HG03558 (cell line): ENCODE measurements around the gene CRCP.
"Not testable (repeated sequence)": the region's sequence is repeated elsewhere in the genome, so short reads cannot be mapped to it uniquely, and the experiment has no call there.

ENCODE experiments used
- ATAC-seq: cut with Tn5 transposase; IDR thresholded peaks from one replicate; pipeline ENCODE4 v1.9.1; 2021; ENCODE audit warnings: moderate number of reproducible peaks; ENCODE audit not compliant: unreplicated experiment; ENCODE audit errors: extremely low read depth

Gene CRCP

DNA sequence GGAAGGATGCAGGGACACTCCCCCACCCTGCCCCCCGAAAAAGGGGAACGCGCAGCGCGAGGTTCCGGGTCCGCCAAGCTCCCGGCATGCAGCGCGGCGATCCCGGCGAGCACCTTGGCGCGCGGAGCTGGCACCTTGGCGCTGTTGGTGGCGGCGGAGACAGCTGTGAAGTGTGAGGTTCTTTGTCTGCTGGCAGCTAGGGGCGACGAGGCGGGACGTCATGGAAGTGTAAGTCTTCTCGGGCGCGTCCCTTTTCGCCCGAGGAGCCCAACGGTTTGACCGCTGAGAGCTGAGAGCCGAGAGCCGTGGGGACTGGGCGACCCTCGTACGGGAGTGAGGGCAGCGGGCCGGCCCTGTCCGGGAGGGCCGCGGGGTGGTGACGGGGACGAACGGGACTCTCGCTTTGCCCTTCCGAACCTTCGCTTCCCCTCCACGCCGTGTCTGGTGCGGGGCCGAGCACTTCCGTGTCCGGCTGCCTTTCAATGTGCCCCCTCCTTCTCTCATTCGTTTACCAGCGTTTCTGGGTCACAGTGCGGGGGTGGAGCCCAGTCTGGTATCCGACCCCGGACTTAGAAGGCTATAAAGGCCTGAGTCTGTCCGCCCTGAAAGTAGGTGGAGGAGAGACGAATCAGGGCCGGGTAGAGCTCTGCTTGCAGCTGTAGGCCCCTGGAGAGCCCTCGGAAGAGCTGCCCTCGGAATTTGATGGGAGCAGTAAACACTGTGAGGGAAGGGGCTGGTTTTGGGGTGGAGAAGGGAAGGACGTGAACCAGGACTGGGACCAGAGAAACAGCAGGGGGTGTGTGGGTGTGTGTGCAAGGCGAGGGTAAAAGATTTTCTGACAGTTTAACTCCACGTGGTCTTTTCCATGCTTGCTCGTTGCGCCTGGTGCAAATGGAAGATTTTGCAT is at the start of gene CRCP:
TSS of gene CRCP (plus strand) at position 105 of the 907 bp plus-strand sequence. CDS start at position 221, 116 bp downstream.
- ATAC-seq: peak; percentile 63

DNA sequence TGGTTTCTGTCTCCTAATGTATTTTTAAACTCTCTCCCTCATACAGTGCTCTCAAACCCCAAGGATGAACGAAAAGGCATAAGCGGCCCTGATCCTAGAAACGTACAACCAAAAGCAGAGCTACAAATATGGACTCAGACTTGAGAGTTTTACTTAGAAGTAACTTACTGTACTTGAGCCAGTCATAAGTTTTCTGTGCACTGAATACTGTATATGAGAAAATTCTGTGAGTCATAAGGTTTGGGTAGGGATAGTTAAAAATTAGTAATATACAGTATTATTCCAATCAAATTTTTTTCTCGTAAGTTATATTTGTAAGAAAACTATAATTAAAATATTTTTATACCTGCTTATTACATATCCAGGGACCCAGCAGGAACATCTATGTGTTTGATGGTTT is 44.9 kb upstream of the CRCP start:
- no peak for ATAC-seq

DNA sequence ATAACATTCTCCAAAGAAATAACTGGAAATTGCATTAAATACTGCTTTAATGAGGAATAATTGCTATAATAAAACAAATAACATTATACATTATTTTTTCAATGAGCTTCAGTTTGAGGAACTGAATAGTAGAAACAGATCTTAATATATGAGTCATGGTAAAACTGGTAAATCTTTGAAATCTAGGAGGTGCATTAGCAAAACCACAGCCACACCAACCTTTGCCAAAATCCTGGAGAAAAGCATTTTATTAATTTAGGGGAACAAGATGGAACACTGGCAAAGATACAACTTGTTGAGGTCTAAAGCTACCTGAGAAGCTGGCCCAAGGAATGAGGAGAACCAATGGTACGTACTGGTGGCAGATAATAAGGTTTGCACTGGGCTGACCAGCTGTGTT is 44.4 kb upstream of the CRCP start:
- no peak for ATAC-seq

DNA sequence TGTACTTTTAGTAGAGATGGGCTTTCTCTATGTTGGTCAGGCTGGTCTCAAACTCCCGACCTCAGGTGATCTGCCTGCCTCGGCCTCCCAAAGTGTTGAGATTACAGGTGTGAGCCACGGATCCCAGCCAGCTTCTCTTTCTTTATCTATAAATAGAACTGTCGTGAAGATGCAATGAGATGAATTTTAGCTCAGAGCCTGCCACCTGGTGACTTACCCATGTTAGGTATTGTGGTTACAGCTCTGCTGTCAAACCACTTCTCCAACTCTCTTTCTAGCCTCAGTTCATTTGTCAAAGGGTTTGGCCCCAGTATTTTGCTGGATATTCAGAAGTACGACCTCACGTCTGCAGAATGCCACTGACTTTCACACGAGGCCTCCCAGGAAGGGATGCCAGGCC is 42.4 kb upstream of the CRCP start:
- not testable (repeated sequence) for ATAC-seq

DNA sequence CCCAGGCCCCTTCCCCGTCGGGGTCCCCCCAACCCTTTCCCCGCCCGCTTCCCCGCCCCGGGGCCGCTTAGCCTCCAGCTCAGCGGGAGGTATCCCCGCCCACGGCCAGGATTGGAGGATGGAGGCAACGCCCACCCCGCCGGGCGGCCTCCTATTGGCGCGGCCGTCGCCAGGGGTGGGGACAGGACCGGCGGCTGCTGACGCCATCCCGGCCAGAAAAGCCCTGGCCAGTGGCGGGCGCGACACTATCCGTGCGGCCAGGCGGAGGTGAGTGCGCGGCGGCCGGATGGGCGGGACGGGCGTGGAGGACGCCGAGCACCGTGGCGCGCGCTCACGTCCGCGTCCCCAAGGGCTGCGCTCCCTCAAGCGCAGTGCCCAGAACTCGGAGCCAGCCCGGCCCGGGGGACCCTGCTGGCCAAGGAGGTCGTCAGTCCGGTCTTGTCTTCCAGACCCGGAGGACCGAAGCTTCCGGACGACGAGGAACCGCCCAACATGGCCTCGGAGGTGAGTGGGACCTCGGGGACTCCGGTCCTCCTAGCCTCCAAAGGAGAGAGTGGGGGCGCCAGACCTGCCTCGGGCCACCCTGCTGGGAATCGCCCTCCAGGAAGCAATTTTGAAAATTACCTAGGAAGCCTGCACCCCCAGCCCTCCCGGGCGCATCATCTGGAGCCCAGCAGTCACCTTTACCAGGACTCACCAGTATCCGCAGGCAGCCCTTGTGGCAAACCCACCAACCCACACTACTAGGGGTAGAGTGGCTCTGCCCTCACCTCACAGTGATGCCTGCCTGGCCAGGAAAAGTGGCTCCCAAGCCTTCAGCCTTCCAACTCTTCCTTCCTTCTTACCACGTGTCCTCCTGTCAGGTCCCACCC is 38.8 kb upstream of the CRCP start, which contains the start of gene ASL:
TSS of gene ASL (plus strand) at position 230 of the 872 bp plus-strand sequence. CDS start at position 493, 263 bp downstream.
- ATAC-seq: peak; percentile 98

DNA sequence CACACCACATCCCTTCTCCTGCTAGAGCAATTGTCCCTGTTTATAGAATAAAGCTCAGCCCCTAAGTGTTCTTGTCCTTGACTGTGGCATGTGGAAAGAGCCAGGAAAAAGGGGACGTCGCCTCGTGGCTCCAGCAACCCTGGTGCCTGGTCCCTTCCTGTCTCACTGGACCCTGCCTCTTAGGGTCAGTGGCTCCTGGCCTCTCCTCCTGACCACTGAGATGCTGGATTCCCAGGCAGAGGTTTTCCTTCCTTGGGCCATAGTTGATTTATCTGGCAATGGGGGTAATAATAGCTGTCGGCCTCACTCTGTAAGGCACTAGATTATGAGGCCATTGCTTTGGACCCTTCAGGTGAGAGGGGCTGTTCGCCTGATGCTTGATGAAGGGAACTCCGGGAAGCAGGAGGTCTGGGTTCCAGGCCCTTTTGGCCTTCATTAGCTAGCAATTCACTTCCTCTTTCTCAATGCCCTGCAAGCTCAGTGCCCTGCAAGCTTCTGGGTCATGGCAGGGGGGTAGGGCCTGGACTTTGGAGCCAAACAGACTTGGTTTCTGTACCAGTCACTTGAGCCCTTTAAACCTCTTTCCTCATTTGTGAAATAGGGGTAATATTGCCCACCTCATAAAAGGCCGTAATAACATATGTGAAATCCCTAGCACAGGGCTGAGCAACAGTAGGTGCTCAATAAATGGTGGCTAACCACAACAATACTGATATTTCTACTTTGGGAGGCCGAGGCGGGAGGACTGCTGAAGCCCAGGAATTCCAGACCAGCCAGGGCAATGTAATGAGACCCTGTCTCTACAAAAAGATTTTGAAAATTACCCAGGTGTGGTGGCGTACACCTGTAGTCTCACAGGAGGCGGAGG is 38.0 kb upstream of the CRCP start:
- no peak for ATAC-seq

DNA sequence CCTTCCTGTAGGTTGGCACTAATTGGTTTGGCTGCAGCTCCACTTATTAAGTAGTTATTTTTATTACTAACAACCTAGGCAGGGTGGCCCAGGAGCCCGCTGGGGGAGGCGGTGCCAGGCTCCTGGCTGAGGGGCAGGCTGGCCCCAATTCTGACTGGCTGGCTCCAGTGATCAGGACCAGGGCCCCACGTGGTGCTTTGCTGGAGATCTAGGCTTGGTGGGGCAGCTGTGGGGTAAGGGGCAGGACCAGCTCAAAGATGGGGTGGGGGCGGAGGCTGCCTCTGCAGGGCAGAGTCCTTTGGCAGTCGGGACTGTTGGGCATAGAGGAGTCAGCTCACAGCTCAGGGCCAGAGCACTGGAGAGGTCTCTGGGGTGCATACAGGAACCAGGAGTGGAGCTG is 36.6 kb upstream of the CRCP start:
- no peak for ATAC-seq

DNA sequence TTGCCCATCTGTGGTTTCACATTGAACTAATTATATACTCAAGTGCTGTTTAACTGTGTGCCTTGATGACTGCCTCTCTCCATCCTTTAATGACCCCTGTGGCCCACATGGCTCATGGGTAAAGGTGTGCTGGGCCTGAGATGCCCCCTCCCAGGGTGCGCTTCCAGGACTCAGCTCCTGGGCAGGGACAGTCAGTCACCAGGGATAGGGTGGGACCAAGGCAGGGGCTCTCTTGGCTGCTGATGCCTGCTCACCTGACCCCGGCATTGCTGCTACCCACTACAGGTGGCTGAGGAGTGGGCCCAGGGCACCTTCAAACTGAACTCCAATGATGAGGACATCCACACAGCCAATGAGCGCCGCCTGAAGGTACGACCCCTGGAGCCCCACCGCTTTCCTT is 32.6 kb upstream of the CRCP start:
- ATAC-seq: no peak

DNA sequence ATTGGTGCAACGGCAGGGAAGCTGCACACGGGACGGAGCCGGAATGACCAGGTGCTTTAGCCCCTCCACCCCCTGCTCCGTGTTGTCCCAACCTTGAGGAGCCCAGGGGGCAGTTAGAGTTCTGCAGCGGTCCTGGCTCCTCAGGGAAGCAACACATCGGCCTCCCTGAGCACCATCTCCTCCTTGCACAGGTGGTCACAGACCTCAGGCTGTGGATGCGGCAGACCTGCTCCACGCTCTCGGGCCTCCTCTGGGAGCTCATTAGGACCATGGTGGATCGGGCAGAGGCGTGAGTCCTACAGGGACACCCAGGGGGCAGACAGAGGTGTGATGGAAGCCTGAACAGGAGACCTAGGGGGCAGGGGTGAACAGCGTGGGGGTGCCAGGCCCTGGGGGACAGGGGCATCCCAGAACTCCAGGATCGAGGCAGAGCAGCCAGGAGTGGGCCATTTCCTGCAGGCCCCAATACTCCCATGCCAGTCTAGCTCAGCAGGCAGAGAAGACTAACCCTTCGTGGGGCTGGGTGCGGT is 31.7 kb upstream of the CRCP start:
- no peak for ATAC-seq

DNA sequence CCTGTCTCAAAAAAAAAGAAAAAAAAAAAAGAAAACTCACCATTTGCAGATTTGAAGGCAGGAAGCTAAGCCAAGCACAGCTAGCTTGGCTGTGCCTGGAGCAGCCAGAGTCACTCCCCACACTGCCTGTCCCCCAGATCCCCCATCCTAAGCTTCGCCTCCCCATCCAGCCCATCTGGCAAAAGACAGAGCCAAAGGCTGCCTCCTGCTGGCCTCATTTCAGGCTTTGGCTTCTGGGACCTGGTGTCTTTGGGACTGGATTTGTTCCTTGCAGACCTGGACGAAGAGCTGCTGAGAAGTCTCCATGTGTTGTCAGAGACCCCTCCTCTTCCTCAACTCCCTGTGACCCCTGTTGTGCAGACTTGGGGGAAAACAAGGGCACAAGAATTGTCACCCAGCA is 31.0 kb upstream of the CRCP start:
- ATAC-seq: no peak

DNA sequence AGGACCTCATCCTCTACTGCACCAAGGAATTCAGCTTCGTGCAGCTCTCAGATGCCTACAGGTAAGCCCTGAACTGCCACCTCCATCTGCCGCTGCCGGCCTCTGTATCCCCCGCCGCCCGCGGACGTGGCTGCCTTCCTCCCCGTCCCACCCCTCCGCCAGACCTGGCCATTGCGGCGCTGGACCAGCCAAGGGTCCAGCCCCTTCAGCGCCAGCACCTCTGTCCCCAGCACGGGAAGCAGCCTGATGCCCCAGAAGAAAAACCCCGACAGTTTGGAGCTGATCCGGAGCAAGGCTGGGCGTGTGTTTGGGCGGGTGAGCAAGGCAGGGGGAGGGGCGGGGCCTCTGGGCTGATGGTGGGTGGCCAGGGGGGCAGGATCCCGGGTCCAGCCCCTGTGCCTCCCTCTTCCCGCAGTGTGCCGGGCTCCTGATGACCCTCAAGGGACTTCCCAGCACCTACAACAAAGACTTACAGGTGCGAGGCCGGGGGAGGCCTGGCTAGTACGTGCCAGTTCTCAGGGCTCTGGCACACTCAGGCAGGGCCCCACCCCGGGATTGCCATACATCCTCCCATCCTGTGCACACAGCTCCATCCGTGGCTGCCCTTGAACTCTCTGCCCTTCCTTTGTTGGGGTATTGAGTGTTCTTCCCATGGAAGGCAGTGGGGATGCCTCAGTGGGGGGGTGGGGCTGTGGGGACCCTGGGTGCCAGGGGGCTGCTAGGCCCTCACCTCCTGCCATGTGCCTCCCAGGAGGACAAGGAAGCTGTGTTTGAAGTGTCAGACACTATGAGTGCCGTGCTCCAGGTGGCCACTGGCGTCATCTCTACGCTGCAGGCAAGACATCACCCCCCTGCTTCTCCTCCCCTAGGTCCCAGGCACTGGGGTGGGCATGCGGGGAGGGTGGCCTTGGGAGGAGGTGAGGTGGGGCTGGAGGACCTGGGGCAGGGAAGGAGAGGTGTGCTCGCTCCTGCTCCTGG is 25.5 kb upstream of the CRCP start:
- no peak for ATAC-seq

DNA sequence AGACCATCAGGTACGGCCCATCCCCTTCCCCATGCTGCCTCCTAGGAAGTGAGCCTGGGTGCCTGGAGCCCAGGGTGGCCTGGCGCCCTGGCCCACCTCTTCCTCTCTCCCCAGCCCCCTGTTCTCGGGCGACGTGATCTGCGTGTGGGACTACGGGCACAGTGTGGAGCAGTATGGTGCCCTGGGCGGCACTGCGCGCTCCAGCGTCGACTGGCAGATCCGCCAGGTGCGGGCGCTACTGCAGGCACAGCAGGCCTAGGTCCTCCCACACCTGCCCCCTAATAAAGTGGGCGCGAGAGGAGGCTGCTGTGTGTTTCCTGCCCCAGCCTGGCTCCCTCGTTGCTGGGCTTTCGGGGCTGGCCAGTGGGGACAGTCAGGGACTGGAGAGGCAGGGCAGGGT is 22.0 kb upstream of the CRCP start:
- ATAC-seq: no peak

DNA sequence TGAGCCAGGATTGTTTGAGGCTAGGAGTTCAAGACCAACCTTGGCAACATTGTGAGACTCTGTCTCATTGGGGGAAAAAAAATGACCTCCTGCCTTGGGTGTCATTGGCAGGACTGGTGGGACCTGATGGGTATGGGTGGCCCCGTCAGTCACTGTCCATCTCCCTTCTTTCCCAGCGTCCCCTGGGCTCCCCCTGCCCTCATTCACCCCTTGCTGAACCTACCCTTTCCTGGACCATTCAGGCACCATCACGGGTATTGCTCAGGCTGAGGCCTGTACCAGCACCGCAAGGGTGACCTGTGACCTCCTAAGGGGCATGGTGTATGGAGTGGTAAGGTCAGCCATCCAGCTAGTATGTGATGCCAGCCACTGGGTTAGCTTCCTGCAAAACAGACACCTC is 19.6 kb upstream of the CRCP start:
- no peak for ATAC-seq

DNA sequence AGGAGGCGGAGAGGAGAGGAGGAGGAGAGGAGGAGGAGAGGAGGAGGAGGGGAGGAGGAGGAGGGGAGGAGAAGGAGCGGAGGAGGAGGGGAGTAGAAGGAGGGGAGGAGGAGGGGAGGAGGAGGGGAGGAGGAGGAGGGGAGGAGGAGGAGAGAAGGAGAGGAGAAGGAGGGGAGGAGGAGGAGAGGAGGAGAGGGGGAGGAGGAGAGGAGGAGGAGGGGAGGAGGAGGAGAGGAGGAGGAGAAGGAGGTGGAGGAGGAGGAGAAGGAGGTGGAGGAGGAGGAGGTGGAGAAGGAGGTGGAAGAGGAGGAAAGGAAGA is 15.5 kb upstream of the CRCP start:
- no peak for ATAC-seq

DNA sequence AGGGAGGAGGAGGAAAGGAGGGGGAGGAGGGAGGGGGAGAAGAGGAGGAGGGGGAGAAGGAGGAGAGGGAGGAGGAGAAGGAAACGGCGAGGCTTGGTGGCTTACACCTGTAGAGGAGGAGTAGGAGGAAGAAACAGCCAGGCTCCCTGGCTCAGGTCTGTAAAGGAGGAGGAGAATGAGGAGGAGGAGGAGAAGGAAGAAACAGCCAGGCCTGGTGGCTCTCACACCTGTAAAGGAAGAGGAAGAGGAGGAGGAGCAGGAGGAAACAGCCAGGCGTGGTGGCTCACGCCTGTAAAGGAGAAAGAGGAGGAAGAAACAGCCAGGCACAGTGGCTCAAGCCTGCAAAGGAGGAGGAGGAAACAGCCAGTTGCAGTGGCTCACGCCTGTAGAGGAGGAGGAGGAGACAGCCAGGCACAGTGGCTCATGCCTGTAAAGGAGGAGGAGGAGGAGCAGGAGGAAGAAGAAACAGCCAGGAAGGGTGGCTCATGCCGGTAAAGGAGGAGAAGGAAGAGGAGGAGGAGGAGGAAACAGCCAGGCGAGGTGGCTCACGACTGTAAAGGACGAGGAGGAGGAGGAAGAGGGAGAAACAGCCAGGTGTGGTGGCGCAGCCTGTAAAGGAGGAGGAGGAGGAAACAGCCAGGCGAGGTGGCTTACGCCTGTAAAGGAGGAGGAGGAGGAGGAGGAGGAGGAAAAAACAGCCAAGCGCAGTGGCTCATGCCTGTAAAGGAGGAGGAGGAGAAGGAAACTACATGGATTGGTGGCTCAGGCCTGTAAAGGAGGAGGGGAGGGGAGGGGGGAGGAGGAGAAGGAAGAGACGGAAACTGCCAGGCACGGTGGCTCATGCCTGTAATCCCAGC is 14.9 kb upstream of the CRCP start:
- ATAC-seq: peak; percentile 54

DNA sequence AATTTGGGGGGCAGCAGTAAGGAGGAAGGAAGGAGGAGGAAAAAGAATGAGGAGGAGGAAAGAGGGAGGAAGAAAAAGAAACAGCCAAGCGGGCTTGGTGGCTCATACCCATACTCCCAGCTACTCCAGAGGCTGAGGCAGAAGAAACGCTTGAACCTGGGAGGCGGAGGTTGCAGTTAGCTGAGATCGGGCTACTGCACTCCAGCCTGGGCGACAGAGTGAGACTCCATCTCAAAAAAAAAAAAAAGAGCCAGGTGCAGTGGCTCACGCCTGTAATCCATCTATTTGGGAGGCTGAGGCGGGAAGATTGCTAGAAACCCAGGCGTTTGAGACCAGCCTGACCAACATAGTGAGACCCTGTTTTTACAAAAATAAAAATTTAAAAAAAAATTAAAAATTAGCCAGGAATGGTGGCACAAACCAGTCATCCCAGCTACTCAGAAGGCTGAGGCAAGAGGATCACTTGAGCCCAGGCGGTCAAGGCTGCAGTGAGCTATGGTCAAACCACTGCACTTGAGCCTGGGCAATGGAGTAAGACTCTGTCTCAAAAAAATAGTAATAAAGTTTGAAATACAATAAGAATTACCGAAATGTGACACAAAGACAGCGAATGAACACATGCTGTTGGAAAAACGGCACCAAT is 14.1 kb upstream of the CRCP start:
- ATAC-seq: no peak

DNA sequence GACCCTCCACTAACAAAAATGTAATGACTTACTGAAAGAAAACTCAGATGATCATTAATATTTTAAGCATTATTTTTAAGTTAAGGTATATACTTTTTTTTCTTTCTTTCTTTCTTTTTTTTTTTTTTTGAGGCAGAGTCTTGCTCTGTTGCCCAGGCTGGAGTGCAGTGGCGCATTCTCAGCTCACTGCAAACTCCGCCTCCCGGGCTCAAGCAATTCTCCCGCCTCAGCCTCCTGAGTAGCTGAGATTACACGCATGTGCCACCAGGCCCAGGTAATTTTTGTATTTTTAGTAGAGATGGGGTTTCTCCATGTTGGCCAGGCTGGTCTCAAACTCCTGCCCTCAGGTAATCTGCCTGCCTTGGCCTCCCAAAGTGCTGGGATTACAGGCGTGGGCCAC is 12.5 kb upstream of the CRCP start:
- not testable (repeated sequence) for ATAC-seq

DNA sequence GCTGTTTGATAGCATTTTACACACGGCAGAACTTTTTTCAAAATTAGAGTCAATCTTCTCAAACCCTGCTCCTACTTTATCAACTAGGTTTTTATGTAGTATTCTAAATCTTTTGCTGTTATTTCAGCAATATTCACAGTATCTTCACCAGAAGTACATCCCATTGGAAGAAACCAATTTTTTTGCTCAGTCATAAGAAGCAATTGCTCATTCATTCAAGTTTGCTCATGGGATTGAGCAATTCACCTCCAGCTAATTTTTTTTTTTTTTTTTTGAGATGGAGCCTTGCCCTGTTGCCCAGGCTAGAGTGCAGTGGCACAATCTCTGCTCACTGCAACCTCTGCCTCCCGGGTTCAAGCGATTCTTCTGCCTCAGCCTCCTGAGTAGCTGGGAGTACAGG is 10.7 kb upstream of the CRCP start:
- not testable (repeated sequence) for ATAC-seq
